Thoracic aorta (tissue), 2 donors: ENCODE results near the gene PDLIM5. TPM values are rescaled to one million over a fixed set of nuclear protein-coding genes. Genes with fewer than 3 reads are reported as not detected.

Experiments
- ATAC-seq: fragments of 150-250 bp; one replicate; pipeline ENCODE4 v1.8.0; 2017; ENCODE audit warnings: low read depth; ENCODE audit not compliant: insufficient number of reproducible peaks, low FRiP score
- DNase-seq: peaks from one replicate; pipeline ENCODE4 v3.0.0-alpha.2; 2020; ENCODE audit warnings: low spot score
- H3K27ac ChIP-seq, 2 donors: fragments of 200-600 bp; sonication (generic); 1 replicate in 1 of 2; 2 replicates in 1 of 2; pipeline ENCODE4 v1.5.1; 2016; ENCODE audit warnings: mild to moderate bottlenecking in 2 of 2, moderate library complexity in 2 of 2
- H3K27me3 ChIP-seq: fragments of 200-600 bp; sonication (generic); replicated peaks from 2 replicates; pipeline ENCODE4 v1.6.0; 2016; ENCODE audit warnings: mild to moderate bottlenecking; ENCODE audit not compliant: insufficient read depth
- H3K36me3 ChIP-seq: fragments of 200-600 bp; sonication (generic); one replicate; pipeline ENCODE4 v1.5.1; 2016
- H3K4me1 ChIP-seq, 2 donors: fragments of 200-600 bp; sonication (generic); 1 replicate in 1 of 2; 2 replicates in 1 of 2; pipeline versions ENCODE4 v1.5.1 to v1.6.0; 2016; ENCODE audit warnings: low read depth in 2 of 2, mild to moderate bottlenecking in 1 of 2; ENCODE audit not compliant: control insufficient read depth in 1 of 2
- H3K4me3 ChIP-seq: fragments of 200-600 bp; sonication (generic); 2 replicates; pipeline ENCODE4 v1.5.1; 2016; ENCODE audit warnings: mild to moderate bottlenecking
- H3K9me3 ChIP-seq: fragments of 200-600 bp; sonication (generic); 2 replicates; pipeline ENCODE4 v1.5.1; 2016
- total RNA-seq, 2 donors: library from RNA; depleted of rRNA; stranded (reverse); fragments of >200 nt; gene quantifications; one replicate each; pipeline versions ENCODE4 v1.1.0 to v1.2.3, GENCODE V29; 2016
- TF ChIP-seq, protein P1 (sequence below): fragments of 200-600 bp; sonication (generic); IDR thresholded peaks from one replicate; pipeline ENCODE4 v1.5.1; 2019; ENCODE audit warnings: antibody characterized with exemption

The PDLIM5 gene
- total RNA-seq, 2 donors from 2014 or later, result 275 to 328 TPM

DNA sequence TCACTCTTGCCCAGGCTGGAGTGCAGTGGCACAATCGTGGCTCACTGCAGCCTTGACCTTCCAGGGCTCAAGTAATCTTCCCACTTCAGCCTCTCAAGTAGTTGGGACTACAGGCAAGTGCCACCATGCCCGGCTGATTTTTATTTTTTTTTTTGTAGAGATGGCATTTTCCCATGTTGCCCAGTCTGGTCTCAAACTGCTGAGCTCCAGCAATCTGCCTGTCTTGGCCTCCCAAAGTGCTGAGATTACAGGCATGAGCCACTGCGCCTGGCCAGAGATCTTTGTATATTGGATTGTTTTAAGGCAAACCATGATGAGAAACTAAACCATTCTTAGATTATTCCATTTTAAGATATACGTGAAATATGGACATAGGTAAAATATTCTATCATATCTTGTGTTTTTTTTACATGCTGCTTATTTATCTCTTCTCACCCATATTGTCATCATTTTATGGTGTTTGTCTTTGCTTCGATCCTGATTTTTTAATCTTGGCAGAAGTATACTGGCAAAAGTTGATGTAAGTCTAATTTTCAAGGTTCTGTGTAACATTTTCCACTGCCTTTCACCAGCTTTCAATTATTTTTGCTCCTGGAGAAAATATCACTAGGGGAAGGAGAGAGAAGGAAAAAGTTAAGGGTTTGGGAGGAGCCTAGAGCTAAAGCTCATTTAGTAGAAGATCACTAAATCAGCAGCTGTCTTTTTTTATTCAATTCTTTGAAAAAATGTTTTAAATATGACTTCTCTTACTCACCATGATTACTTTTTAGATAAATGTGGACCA is 27.8 kb downstream of the PDLIM5 start:
- Histone ChIP-seq H3K4me1 (peaks cover 43 to 79% of the 10 kb centered on the region in 2 donors), H3K27me3 (no peaks in the 10 kb centered on the region), H3K9me3 (no peaks in the 10 kb centered on the region), H3K27ac (peak overlapping the region; percentile 48 to 56), H3K36me3 (no peaks in the 10 kb centered on the region), H3K4me3 (peak overlapping the region; percentile 23)
- TF ChIP-seq, protein P1, sequence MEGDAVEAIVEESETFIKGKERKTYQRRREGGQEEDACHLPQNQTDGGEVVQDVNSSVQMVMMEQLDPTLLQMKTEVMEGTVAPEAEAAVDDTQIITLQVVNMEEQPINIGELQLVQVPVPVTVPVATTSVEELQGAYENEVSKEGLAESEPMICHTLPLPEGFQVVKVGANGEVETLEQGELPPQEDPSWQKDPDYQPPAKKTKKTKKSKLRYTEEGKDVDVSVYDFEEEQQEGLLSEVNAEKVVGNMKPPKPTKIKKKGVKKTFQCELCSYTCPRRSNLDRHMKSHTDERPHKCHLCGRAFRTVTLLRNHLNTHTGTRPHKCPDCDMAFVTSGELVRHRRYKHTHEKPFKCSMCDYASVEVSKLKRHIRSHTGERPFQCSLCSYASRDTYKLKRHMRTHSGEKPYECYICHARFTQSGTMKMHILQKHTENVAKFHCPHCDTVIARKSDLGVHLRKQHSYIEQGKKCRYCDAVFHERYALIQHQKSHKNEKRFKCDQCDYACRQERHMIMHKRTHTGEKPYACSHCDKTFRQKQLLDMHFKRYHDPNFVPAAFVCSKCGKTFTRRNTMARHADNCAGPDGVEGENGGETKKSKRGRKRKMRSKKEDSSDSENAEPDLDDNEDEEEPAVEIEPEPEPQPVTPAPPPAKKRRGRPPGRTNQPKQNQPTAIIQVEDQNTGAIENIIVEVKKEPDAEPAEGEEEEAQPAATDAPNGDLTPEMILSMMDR, result no peak
- ATAC-seq (no peak), DNase-seq (no peak)

DNA sequence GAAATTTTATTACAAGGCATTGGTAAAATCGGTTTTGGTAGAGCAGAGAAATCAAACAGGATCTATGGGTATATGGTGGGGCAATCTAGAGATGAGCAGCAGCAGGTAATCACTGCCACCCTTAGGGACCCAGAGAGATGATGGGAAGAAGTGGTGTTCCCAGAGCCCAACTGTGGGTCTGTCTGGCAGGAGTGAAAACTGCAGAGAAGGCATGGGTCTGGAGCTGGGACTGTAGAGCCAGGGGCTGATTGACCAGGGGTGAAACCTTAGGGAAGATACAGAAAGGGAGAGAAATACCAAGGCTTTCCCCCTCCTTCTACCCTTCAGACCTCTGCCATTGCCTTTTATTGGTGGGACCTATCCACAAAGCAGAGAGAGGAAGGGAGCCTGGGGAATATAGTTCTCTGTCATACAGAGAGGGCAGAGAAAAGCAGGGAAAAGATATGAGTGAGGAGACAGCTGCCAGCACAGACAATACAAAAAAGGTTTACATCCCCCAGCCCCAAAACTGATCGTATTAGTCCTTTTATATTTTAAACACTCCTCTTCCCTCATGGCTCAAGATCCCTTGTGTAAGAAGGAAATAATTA is 28.7 kb downstream of the PDLIM5 start:
- Histone ChIP-seq H3K27me3 (no peaks in the 10 kb centered on the region), H3K27ac (peak overlapping the region; percentile 48 to 56), H3K9me3 (no peaks in the 10 kb centered on the region), H3K4me1 (peaks cover 46 to 79% of the 10 kb centered on the region in 2 donors), H3K36me3 (no peaks in the 10 kb centered on the region), H3K4me3 (peak overlapping the region; percentile 8)
- no peak for ATAC-seq
- TF ChIP-seq, protein P1, result no peak
- no peak for DNase-seq

DNA sequence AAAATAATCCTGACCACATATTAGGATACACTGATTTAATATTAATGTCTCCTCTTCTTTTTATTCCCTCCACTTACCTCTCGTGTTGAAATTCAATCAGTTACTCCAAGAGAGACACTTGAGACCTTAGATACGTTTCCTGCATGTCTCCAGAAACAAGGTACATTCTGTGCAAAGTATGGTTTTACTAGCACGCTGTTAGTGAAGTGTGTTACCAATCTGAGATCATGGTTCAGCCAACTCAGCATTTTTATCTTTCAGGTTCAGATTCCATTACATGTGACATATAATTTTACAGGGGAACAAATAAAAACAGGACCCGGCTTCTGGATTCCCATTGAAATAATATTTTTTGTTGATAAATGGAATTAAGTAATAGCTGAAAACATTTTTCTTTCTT is 32.2 kb downstream of the PDLIM5 start:
- Histone ChIP-seq H3K27ac (no peak overlapping the region), H3K36me3 (no peaks in the 10 kb centered on the region), H3K9me3 (no peaks in the 10 kb centered on the region), H3K4me1 (peaks cover 44 to 90% of the 10 kb centered on the region in 2 donors), H3K4me3 (no peak overlapping the region), H3K27me3 (no peaks in the 10 kb centered on the region)
- DNase-seq (no peak), ATAC-seq (no peak)
- TF ChIP-seq, protein P1, result no peak

DNA sequence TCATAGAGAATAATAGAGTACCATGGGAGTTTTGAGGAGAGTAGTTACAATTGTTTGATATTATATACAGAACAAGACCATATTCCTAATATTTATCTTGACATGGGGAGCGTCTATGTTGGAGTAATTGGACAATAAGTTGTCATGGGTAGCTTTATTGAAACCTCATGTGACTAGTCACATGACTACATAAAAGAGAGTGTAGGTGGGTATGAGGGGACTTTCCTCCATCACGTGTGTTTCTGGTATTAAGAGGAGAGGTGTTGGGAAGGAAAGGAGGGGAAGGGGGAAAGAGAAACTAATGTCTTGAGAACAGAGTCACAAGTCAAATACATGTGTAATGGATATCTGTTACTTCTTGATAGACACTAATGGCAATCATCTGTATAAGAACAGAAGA is 33.1 kb downstream of the PDLIM5 start:
- H3K27me3 ChIP-seq, result no peaks in the 10 kb centered on the region
- H3K27ac ChIP-seq, result no peak overlapping the region
- TF ChIP-seq, protein P1, result no peak
- ATAC-seq, result no peak
- no peaks in the 10 kb centered on the region for H3K36me3 ChIP-seq
- no peaks in the 10 kb centered on the region for H3K9me3 ChIP-seq
- H3K4me3 ChIP-seq, result no peak overlapping the region
- no peak for DNase-seq
- H3K4me1 ChIP-seq, result peaks cover 40 to 84% of the 10 kb centered on the region in 2 donors

DNA sequence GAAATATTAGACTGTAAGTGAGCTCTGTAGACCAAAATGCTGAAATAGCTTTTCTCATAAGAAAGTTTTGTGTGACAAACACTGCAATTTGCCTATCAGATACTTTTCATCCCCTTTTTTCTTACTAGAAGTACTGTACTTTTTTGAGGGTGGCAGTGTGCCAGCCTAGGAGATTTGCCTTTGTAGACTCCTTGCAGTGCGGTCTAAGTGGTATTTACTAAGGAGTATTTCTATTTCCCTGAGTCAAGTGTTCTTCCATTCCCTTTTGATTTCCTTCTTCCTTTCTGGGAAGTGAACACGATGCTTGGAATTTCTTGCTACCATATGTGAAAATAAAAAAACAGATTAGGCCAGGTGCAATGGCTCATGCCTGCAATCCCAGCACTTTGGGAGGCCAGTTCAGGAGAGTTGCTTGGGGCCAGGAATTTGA is 34.6 kb downstream of the PDLIM5 start:
- no peaks in the 10 kb centered on the region for H3K9me3 ChIP-seq
- no peak for ATAC-seq
- peak overlapping the region in 1 of 2 donors; percentile 21 for H3K27ac ChIP-seq
- no peaks in the 10 kb centered on the region for H3K36me3 ChIP-seq
- no peak for DNase-seq
- TF ChIP-seq, protein P1, result no peak
- no peak overlapping the region for H3K4me3 ChIP-seq
- no peaks in the 10 kb centered on the region for H3K27me3 ChIP-seq
- H3K4me1 ChIP-seq, result peaks cover 36 to 81% of the 10 kb centered on the region in 2 donors
